Measurements from ENCODE around the gene DUSP8. TPM values are rescaled to one million over a fixed set of nuclear protein-coding genes. Genes with fewer than 3 reads are reported as not detected.

DUSP8 gene
- polyA plus RNA-seq, 1 donor from 2014 or later = 3.5 TPM

- Histone ChIP-seq H3K36me3 (ENCODE audit: insufficient read depth, low read length) (no peaks in the 10 kb centered on the region), H3K27ac (ENCODE audit: low read length) (no peak overlapping the region), H4K20me1 (ENCODE audit: insufficient read depth) (peaks cover 38% of the 10 kb centered on the region), H3F3A (ENCODE audit: insufficient read depth, low read length, poor library complexity, severe bottlenecking) (no peaks in the 10 kb centered on the region), H3K9ac (ENCODE audit: low read length) (no peak overlapping the region), H3K79me2 (replicated peaks; ENCODE audit: insufficient read depth, low read length) (peaks cover 2% of the 10 kb centered on the region), H3K4me2 (ENCODE audit: low read length) (no peak overlapping the region), H3K9me3 (ENCODE audit: low read length) (no peaks in the 10 kb centered on the region), H3K9me2 (ENCODE audit: insufficient read depth, low read length) (no peaks in the 10 kb centered on the region), H3K27me3 (ENCODE audit: insufficient read depth, low read depth, low read length) (no peaks in the 10 kb centered on the region), H2AFZ (ENCODE audit: low read depth, low read length) (no peak overlapping the region), H3K4me3 (ENCODE audit: low read length) (no peak overlapping the region)
- TF ChIP-seq SMC3 (conservative IDR thresholded peaks at IDR 0.05; ENCODE audit: poor library complexity) (no peak), MXI1 (conservative IDR thresholded peaks at IDR 0.05; ENCODE audit: poor library complexity, severe bottlenecking) (no peak), REST (IDR thresholded peaks at IDR 0.05; ENCODE audit: borderline replicate concordance) (no peak), EP300 (conservative IDR thresholded peaks at IDR 0.05; ENCODE audit: poor library complexity, severe bottlenecking) (no peak), TAF1 (IDR thresholded peaks at IDR 0.05; ENCODE audit: low read depth) (no peak), POLR2AphosphoS5 (IDR thresholded peaks at IDR 0.05) (no peak), EZH2 (IDR thresholded peaks at IDR 0.05; ENCODE audit: borderline replicate concordance, insufficient read depth, low read length, poor library complexity, severe bottlenecking) (no peak), RAD21 (conservative IDR thresholded peaks at IDR 0.05) (no peak)
These were observed 11.3 kb downstream of the DUSP8 start for GRCh38 chr11:1560649-1561251.

- TF ChIP-seq TAF1 (IDR thresholded peaks at IDR 0.05; ENCODE audit: low read depth) (no peak), EP300 (conservative IDR thresholded peaks at IDR 0.05; ENCODE audit: poor library complexity, severe bottlenecking) (no peak), POLR2AphosphoS5 (IDR thresholded peaks at IDR 0.05) (no peak), EZH2 (IDR thresholded peaks at IDR 0.05; ENCODE audit: borderline replicate concordance, insufficient read depth, low read length, poor library complexity, severe bottlenecking) (no peak), RAD21 (conservative IDR thresholded peaks at IDR 0.05) (no peak), SMC3 (conservative IDR thresholded peaks at IDR 0.05; ENCODE audit: poor library complexity) (no peak), CTCF (IDR thresholded peaks at IDR 0.05; ENCODE audit: poor library complexity, severe bottlenecking) (no peak), REST (IDR thresholded peaks at IDR 0.05; ENCODE audit: borderline replicate concordance) (no peak), MXI1 (conservative IDR thresholded peaks at IDR 0.05; ENCODE audit: poor library complexity, severe bottlenecking) (no peak)
- Histone ChIP-seq H3K4me2 (ENCODE audit: low read length) (no peak overlapping the region), H3K27ac (ENCODE audit: low read length) (no peak overlapping the region), H3K79me2 (replicated peaks; ENCODE audit: insufficient read depth, low read length) (no peaks in the 10 kb centered on the region), H3F3A (ENCODE audit: insufficient read depth, low read length, poor library complexity, severe bottlenecking) (no peaks in the 10 kb centered on the region), H3K9ac (ENCODE audit: low read length) (no peak overlapping the region), H2AFZ (ENCODE audit: low read depth, low read length) (no peak overlapping the region), H3K27me3 (ENCODE audit: insufficient read depth, low read depth, low read length) (no peaks in the 10 kb centered on the region), H3K4me3 (ENCODE audit: low read length) (no peak overlapping the region), H3K9me3 (ENCODE audit: low read length) (no peaks in the 10 kb centered on the region), H4K20me1 (ENCODE audit: insufficient read depth) (peaks cover 37% of the 10 kb centered on the region), H3K9me2 (ENCODE audit: insufficient read depth, low read length) (no peaks in the 10 kb centered on the region), H3K36me3 (ENCODE audit: insufficient read depth, low read length) (no peaks in the 10 kb centered on the region)
These were observed 11.9 kb downstream of the DUSP8 start for GRCh38 chr11:1560002-1560648.
